HG02642 (cell line): ENCODE data around the gene MED8.

Source experiments
- ATAC-seq: cut with Tn5 transposase; IDR thresholded peaks from one replicate; pipeline ENCODE4 v1.9.1; 2021; ENCODE audit warnings: mild to moderate bottlenecking; ENCODE audit not compliant: unreplicated experiment, poor library complexity

MED8 gene

GRCh38 chr1:43389326-43390313, at the start of gene MED8, which contains the start of gene SZT2:
Gene MED8 (minus strand): TSS chr1:43389800. CDS start chr1:43389764, 36 bp downstream.
Gene SZT2 (plus strand): TSS chr1:43389899. CDS start chr1:43389969, 70 bp downstream.
- ATAC-seq: peak; percentile 91

DNA sequence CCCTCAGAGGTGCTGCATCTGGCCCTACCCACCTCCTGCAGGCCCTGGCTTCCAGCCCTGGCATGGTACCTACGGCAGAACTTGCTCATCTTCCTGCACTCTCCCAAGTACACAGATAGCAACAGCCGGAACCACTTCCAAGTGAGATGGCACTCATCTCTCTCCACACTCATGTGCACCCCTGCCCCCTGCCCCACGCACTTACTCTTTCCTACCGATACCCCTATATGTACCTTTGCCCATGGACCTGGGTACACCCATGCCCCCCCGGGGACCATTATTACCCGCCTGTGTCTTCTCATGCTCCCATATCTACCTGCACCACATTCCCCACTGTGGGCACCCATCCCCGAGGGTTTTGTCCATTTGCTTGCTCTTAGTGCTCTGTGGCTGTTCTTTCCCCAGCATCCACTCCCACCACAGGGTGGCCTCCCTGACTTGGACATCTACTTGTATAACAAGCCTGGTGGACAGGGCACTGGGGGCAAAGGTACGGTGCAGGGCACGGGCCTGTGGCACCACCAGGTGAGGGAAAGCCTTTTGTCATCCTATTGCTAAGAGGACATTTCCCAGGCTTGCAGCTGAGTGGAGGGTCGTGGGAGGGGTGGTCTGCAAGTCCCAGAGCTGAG, 49.5 kb upstream of the MED8 start:
- no peak for ATAC-seq

DNA sequence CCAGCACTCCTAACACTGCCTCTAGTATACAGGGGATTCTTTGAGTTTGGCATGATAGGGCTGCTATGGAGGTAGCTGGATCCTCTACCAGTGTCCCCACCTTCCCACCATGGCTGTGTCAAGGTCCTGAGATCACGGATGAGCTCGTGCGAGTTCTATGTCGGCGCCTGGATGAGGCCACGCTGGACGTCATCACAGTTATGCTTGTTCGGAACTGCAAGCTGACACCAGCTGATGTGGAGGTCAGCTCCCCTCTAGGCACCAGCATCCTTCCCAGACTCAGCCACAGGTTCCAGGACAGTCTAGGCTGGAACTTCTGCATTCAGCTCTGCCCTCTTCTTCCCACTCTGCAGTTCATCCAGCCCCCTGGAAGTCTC, 49.0 kb upstream of the MED8 start:
- no peak for ATAC-seq

- no peak for ATAC-seq
These were observed 48.4 kb upstream of the MED8 start for GRCh38 chr1:43438006-43438405.

DNA sequence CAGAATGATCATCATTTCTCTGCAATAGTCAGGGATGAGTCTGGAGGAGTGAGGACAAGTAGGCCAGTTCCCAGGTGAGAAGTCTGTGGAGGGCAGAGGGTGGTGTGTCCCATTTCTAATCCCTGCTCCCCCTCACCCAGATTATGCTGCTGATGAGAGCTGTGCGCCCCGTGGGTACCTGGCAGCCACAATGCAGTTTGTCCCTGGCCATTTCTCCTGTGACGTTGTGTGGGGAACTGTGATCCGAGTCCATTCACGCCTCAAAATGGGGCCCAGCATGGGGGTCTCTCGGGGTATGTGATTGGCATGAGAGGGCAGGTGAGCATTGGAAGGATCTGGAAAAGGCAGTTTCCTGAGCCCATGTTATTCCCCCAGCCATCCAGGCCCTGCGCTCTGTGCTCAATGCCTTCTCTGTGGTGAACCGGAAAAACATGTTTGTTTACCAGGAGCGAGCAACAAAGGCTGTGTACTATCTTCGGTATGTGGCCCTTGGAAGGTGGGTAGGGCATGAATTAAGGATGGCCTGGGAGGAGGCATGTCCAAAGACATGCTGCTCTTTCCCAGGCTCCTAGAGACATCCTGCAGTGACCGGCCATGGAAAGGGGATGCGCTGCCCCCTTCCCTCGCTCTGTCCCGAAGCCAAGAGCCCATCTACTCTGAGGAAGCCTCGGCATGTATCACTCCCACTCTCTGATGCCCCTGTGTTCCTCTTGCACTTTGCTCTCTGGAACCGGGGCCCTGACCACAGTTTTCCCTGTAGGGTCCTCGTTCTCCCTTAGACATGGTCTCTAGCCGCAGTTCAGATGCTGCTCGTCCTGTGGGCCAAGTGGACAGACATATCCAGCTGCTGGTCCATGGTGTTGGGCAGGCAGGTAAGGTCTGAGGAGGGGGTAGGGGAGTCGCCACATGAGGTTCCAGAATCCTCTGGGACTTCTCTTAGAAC, 47.7 kb upstream of the MED8 start:
- no peak for ATAC-seq

DNA sequence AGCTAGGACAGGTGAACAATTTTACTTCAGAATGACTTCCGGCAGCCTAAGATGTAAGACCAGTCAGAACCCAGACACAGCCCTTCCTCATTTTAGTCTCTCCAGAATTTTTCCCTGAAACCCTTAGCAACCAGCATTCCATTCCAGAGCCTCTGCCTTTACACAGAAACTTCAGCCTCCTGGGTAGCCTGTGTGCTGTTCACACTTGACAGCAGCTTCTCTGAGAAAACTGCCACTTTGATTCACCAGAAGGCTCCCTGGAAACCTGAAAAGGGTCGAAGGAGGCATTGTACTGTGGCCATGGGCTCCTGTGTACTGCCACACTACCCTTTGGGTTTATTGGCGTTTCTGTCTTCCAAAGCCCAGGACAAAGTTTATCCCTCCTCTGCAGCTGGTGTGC, 46.8 kb upstream of the MED8 start:
- ATAC-seq: no peak

- no peak for ATAC-seq
These were observed 45.8 kb upstream of the MED8 start for GRCh38 chr1:43435146-43436145.

GRCh38 chr1:43434256-43434655, 44.7 kb upstream of the MED8 start:
- no peak for ATAC-seq

GRCh38 chr1:43432907-43433306, 43.3 kb upstream of the MED8 start:
- ATAC-seq: no peak

- ATAC-seq: no peak
These were observed 42.7 kb upstream of the MED8 start for GRCh38 chr1:43432171-43432860.

- ATAC-seq: no peak
These were observed 42.1 kb upstream of the MED8 start for GRCh38 chr1:43431676-43432075.

DNA sequence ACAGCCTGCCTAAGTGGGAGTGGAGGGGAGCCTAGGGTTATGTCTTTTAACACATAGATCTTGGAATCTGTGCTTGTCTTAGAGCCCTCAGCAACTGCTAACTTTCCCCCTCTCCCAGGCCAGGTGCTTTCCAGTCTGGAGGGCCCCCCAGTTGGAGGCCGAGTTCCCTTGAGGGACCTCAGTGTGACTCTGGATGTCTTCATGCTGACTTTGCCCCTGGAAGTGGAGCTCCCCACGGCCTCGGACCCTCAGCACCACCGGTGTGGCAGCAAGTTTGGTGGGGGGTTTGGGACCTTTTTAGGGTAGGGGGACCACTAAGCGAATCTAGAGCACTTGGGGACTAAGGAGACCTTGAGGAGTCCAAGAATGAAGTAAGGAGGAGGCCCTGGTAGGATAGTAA, 41.2 kb upstream of the MED8 start:
- no peak for ATAC-seq

DNA sequence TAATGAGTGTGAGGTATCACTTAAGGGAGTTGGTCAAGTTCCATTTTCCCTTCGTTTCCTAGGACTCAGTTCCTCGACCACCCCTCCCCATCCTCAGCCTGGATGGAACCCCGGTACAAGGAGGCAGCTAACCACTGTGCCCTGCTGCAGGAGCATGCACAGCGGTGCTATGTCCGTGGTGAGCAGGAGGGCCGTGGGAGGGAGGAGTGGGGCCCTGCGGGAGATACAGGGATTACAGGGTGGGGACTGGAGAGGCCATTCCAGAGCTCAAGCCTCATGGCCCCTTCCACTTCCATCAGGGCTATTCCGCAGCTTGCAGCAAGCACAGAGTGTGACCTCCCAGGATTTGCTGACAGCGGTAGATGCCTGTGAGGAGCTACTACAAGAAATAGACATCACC, 38.3 kb upstream of the MED8 start:
- ATAC-seq: no peak

DNA sequence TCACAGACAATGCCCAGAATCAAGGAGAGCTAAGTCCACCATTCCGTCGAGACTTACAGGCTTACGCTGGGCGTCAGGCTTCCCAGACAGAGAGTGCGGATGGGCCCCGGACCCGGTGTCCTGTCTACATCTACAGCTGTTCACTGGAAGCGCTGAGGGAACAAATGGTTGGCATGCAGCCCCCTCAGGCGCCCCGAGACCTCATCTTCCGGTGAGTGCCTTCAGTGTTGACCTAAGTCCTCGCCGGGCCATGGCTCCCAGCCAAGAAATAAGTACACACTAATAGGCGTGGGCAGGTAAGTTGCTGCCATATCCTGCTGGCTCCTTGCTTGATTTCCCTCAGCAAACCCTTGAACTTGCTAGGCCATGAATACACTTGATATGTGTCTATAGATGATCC, 37.9 kb upstream of the MED8 start:
- ATAC-seq: no peak

DNA sequence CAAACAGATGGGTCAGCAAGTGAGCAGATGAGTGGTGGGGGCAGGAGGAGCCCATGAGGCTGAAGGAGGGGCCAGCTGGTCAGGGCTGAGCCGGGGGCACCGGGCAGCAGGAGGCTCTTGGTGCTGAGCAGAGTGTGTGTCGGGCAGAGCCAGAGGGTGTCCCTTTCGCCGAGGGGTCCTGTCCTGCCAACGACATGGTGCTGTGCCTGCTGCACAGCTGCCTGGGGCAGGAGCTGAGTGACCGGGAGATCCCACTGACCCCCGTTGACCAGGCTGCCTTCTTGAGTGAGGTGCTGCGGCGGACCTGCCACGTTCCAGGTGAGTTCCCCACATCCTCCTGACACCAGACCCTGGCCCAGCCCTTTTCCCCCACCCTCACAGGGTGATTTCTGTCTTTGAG, 36.6 kb upstream of the MED8 start:
- no peak for ATAC-seq

DNA sequence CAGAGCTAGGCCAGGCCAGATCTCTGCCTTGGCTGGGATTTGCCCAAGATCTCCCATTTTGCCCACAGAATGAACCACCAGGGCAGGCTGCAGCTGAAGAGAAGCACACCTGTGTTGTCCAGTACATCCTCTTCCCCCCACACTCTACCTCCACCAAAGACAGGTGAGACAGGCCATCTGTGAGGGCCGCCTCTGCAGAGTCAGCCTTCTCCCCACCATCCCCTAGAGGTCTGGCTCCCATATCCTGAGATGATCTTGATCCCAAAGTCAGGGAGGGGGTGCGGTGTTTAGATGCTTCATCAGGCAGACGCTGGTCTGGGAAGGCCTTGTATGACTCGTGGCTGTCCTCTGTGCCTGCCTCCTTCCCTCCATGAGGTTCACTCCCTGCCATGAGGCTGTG, 35.4 kb upstream of the MED8 start:
- no peak for ATAC-seq

- no peak for ATAC-seq
These were observed 34.3 kb upstream of the MED8 start for GRCh38 chr1:43423672-43424550.
